ENCODE data around the gene ZNF695. TPM values are rescaled to one million over a fixed set of nuclear protein-coding genes. Genes with fewer than 3 reads are reported as not detected.

The ZNF695 gene
- total and polyA plus RNA-seq, 9 of the 15 experiments (the other 6 are each of a cell fraction or from before 2014, with no cell fraction given) = 8.7 to 15.2 (median 10.9) TPM

GRCh38 chr1:247007511-247008405 is at the start of gene ZNF695 (continued):
- TF ChIP-seq ELK1 (CRISPR knock-in tag; IDR thresholded peaks at IDR 0.05) = no peak
- no peak for TF ChIP-seq CREB1 (IDR thresholded peaks at IDR 0.05)
- TF ChIP-seq CREB1 (CRISPR knock-in tag; IDR thresholded peaks at IDR 0.05) = no peak; the same call in 1 of the 2 replicates
- no peak for TF ChIP-seq ADNP (tag; IDR thresholded peaks at IDR 0.05)
- TF ChIP-seq ZEB2 (IDR thresholded peaks at IDR 0.05) = 0 out of 2 replicates have a peak, but pooled peaks have one; percentile 7
- no peak for TF ChIP-seq ZNF695 (CRISPR knock-in tag; IDR thresholded peaks at IDR 0.05)
- TF ChIP-seq CBX5 (IDR thresholded peaks at IDR 0.05; ENCODE audit: borderline replicate concordance, low read depth) = no peak
- no peak for TF ChIP-seq SMARCA5 (IDR thresholded peaks at IDR 0.05)
- no peak for TF ChIP-seq SMAD3 (CRISPR knock-in tag; conservative IDR thresholded peaks at IDR 0.05)
- TF ChIP-seq DACH1 (IDR thresholded peaks at IDR 0.05; ENCODE audit: partially characterized antibody) = no peak
- no peak for TF ChIP-seq HMGN3 (IDR thresholded peaks at IDR 0.05; ENCODE audit: borderline replicate concordance, extremely low read depth, insufficient read length, low read depth, low read length)
- TF ChIP-seq TAL1 (IDR thresholded peaks at IDR 0.05) = no peak
- TF ChIP-seq REST (IDR thresholded peaks at IDR 0.05; ENCODE audit: borderline replicate concordance) = peak; percentile 57
- no peak for TF ChIP-seq REST (CRISPR knock-in tag; IDR thresholded peaks at IDR 0.05; ENCODE audit: low read depth)
- TF ChIP-seq CHD1 (IDR thresholded peaks at IDR 0.05; ENCODE audit: low read length) = peak; percentile 55
- TF ChIP-seq MYC (IDR thresholded peaks at IDR 0.05; ENCODE audit: low read depth, low read length) = no peak
- 0 out of 2 replicates have a peak, but pooled peaks have one; percentile 29 for TF ChIP-seq MYC (CRISPR knock-in tag; IDR thresholded peaks at IDR 0.05; ENCODE audit: borderline replicate concordance, low read depth)

Data from K562 (cell line).